Progenitor cell of endocrine pancreas (in vitro differentiated cells): Measurements from ENCODE around the gene CHGA. TPM values are rescaled to one million over a fixed set of nuclear protein-coding genes. Genes with fewer than 3 reads are reported as not detected.

Experiments used
- DNase-seq: peaks from one replicate; pipeline ENCODE4 v3.0.0; 2021; ENCODE audit warnings: low spot score; ENCODE audit not compliant: unreplicated experiment
- H3K27ac Mint-ChIP-seq: 2 replicates; pipeline ENCODE4 v1.8.0; 2021; ENCODE audit warnings: mild to moderate bottlenecking, moderate library complexity, mixed read lengths
- H3K27me3 Mint-ChIP-seq: 2 replicates; pipeline ENCODE4 v1.8.0; 2021; ENCODE audit warnings: mixed read lengths
- H3K36me3 Mint-ChIP-seq: 2 replicates; pipeline ENCODE4 v1.8.0; 2022; ENCODE audit warnings: mixed read lengths; ENCODE audit not compliant: insufficient read depth
- H3K4me1 Mint-ChIP-seq: 2 replicates; pipeline ENCODE4 v1.8.0; 2021; ENCODE audit warnings: low read depth, mixed read lengths
- H3K4me3 Mint-ChIP-seq: 2 replicates; pipeline ENCODE4 v1.8.0; 2021; ENCODE audit warnings: low read depth, mild to moderate bottlenecking, moderate library complexity, mixed read lengths
- H3K9me3 Mint-ChIP-seq: 2 replicates; pipeline ENCODE4 v1.8.0; 2021; ENCODE audit warnings: low read depth, mixed read lengths
- total RNA-seq: library from RNA; stranded (reverse); gene quantifications from 2 replicates; pipeline ENCODE4 v1.2.1, GENCODE V29; 2021
- TF ChIP-seq, protein P1 (sequence below): fragments of 200-600 bp; sonication (generic); IDR thresholded peaks from one replicate; pipeline ENCODE4 v1.5.0; 2021; ENCODE audit warnings: antibody characterized with exemption, mild to moderate bottlenecking; ENCODE audit not compliant: unreplicated experiment

CHGA gene
- total RNA-seq, 1 donor from 2014 or later = 1,590 TPM

DNA sequence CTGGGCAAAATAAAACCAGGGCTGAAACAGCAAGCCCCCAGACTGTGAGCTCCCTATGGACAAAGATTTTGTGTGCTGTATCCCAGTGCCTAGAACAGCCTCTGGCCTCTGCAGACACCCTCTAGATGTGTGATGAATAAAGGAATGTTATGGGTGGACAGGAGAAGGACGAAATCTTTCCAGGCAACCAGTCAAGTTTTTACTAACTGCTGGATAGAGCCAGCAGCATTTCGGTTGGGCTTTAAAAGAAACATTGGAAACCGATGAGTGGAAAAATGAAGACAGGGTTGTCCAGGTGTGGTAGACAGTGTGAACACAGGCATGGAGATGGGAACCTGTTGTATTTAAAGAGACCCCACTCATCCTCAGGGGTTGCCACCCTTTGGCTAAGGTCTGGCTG lies 4.0 kb downstream of the CHGA start:
- peaks cover 5% of the 10 kb centered on the region for H3K4me1 Mint-ChIP-seq
- H3K27me3 Mint-ChIP-seq = peaks cover 28% of the 10 kb centered on the region
- TF ChIP-seq, protein P1, sequence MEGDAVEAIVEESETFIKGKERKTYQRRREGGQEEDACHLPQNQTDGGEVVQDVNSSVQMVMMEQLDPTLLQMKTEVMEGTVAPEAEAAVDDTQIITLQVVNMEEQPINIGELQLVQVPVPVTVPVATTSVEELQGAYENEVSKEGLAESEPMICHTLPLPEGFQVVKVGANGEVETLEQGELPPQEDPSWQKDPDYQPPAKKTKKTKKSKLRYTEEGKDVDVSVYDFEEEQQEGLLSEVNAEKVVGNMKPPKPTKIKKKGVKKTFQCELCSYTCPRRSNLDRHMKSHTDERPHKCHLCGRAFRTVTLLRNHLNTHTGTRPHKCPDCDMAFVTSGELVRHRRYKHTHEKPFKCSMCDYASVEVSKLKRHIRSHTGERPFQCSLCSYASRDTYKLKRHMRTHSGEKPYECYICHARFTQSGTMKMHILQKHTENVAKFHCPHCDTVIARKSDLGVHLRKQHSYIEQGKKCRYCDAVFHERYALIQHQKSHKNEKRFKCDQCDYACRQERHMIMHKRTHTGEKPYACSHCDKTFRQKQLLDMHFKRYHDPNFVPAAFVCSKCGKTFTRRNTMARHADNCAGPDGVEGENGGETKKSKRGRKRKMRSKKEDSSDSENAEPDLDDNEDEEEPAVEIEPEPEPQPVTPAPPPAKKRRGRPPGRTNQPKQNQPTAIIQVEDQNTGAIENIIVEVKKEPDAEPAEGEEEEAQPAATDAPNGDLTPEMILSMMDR = no peak
- no peak overlapping the region for H3K4me3 Mint-ChIP-seq
- H3K27ac Mint-ChIP-seq = no peak overlapping the region
- DNase-seq = no peak
- H3K9me3 Mint-ChIP-seq = no peaks in the 10 kb centered on the region
- no peaks in the 10 kb centered on the region for H3K36me3 Mint-ChIP-seq

DNA sequence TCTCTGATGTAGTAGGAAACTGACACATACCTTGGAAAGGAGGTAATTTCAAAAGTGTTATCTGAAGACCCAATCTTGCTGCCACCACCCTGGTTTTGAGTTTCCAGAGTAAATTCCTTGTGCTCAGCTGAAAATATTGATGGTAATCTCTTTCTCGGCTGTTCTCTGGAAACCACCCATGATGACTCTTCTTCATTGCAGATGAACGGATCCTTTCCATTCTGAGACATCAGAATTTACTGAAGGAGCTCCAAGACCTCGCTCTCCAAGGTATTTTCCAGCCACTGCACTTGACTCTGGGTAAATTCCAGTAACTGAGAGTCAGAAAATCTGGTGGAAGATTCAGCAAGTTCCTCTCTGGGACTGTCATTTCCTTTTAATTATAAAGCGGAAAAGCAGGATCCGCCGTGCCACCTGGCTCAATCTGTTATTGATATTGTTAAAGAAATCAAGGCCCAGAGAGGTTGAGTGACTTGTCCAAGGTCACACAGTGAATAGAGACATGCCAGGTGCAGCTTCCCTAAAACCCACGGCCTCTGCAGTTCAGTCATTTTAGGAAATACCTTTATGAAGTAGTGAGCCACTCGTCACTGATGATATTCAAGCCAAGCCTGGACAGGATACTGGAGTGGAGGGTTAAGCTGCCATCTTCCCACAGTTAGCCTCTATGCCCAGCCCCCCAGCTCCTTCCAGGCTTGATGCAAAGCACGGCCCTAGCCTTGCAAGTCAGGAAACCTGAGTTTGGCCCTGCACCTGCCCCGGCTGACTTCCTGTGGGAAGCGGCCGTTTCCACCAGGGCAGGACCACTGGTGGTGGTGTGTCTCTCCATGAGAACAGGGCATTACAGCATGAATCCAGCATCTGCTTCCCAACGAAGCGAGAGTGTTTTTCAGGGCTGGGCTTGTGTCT lies 4.7 kb downstream of the CHGA start:
- no peak for DNase-seq
- Mint-ChIP-seq H3K27me3 (peaks cover 21% of the 10 kb centered on the region), H3K27ac (no peak overlapping the region), H3K36me3 (no peaks in the 10 kb centered on the region), H3K4me3 (no peak overlapping the region), H3K4me1 (peaks cover under 1% of the 10 kb centered on the region), H3K9me3 (no peaks in the 10 kb centered on the region)
- TF ChIP-seq, protein P1 = no peak

DNA sequence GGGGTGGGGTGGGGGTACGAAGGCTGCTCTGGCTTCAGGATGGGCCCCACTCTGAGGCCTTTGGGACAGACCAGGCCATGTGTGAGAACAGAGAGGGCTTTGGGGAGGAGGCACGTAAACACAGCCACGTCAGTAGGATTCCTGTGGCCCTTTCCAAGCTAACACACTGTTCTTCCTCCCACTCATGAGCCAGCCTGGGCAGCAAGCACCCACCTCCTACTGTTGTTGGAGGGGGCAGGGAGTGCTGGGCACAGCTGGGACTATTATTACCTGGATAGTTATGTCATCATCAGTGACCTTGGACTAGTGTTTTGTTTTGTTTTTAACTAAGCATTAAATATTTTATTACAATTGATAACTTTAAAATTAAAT lies 5.3 kb downstream of the CHGA start:
- Mint-ChIP-seq H3K27ac (no peak overlapping the region), H3K36me3 (no peaks in the 10 kb centered on the region), H3K9me3 (no peaks in the 10 kb centered on the region), H3K4me3 (no peak overlapping the region), H3K27me3 (peaks cover 20% of the 10 kb centered on the region), H3K4me1 (no peaks in the 10 kb centered on the region)
- no peak for DNase-seq
- TF ChIP-seq, protein P1 = no peak

DNA sequence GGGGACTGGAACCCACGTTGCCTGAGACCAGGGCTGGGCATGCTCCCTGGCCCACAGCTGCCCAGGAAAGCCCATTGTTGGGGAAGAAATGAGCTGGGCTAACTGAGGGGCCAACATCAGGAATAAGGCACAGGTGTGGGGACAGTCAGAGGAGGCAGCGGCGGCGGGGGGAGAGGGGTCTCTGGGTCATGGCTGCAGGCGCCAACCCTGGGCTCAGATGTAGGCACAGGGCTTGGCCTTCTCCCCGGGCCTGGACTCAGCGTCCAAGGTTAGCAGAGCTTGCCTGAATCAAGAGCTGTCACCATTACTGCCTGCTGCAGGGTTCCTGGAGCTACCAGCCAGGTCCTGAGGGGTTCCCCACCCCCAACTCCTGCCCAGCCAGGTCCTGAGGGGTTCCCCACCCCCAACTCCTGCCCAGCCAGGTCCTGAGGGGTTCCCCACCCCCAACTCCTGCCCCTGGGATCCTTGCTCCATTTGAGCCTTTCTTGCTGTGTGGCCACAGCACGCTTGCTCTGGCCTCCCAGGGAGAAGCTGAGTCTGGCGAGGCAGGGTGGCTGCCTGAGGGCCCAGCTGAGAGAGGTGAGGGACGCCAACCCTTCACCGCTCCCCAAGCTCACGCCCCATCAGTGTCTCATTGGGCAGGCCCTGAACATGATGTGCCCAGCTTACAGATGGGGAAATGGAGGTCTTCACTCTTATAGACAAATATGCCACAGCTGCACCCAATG lies 6.2 kb downstream of the CHGA start:
- Mint-ChIP-seq H3K36me3 (no peaks in the 10 kb centered on the region), H3K4me3 (no peak overlapping the region), H3K27me3 (peaks cover 20% of the 10 kb centered on the region), H3K27ac (no peak overlapping the region), H3K9me3 (no peaks in the 10 kb centered on the region), H3K4me1 (no peaks in the 10 kb centered on the region)
- TF ChIP-seq, protein P1 = no peak
- DNase-seq = no peak

DNA sequence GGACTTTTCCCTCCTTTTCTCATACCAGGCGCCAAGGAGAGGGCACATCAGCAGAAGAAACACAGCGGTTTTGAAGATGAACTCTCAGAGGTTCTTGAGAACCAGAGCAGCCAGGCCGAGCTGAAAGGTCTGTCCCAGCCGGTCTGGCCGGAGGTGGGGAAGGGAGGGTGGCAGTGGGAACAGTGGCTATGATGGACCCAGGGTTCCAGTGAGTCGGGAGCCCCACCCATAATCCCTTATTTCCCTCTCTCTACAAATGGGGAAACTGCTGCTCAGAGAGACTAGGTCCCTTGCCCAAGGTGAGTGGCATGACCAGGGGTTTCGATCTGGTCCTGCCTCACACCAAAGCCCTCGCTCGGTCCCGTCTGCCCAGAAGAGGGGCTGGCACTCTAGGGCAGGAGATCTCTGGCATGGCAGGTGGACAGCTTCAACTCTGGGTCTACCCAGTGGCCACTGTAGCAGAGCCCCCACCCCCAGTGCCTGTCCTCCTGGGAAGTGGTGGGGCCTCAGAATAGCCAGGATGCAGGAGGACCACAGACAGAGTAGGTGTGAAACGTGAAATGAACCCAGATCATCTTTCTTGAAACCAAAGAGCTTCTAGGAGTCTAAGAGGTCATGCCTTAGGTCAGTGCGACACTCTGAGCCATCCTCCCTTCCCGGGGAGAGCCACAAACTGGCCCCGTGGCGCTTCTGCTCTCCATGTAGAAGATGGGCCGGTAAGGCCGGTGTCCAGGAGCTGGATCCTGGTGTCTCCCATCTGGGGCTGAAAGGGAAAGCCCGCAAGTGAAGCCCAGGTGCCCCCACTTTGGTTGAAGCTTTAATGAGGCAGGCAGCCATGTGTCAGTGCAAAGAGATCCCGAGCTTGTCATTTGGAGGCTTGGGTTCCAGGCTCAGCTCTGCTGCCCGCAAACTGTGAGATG lies 7.0 kb downstream of the CHGA start:
- Mint-ChIP-seq H3K4me1 (no peaks in the 10 kb centered on the region), H3K4me3 (no peak overlapping the region), H3K9me3 (no peaks in the 10 kb centered on the region), H3K27ac (no peak overlapping the region), H3K36me3 (no peaks in the 10 kb centered on the region), H3K27me3 (peaks cover 14% of the 10 kb centered on the region)
- no peak for DNase-seq
- TF ChIP-seq, protein P1 = no peak
